GM19468 (cell line): ENCODE results near the gene UNK.
"Not testable (repeated sequence)": the region's sequence is repeated elsewhere in the genome, so short reads cannot be mapped to it uniquely, and the experiment has no call there.

Experiments used
- ATAC-seq: cut with Tn5 transposase; IDR thresholded peaks from one replicate; pipeline ENCODE4 v1.9.1; 2021; ENCODE audit warnings: mild to moderate bottlenecking, moderate library complexity, moderate number of reproducible peaks; ENCODE audit not compliant: unreplicated experiment; ENCODE audit errors: extremely low read depth

UNK gene

GRCh38 chr17:75773121-75773807 lies 11.3 kb upstream of the UNK start:
- ATAC-seq: no peak

GRCh38 chr17:75773808-75774470 lies 10.7 kb upstream of the UNK start:
- no peak for ATAC-seq

- no peak for ATAC-seq
Measured at GRCh38 chr17:75774471-75774990, 10.1 kb upstream of the UNK start.

GRCh38 chr17:75774991-75775668 lies 9.5 kb upstream of the UNK start:
- no peak for ATAC-seq

DNA sequence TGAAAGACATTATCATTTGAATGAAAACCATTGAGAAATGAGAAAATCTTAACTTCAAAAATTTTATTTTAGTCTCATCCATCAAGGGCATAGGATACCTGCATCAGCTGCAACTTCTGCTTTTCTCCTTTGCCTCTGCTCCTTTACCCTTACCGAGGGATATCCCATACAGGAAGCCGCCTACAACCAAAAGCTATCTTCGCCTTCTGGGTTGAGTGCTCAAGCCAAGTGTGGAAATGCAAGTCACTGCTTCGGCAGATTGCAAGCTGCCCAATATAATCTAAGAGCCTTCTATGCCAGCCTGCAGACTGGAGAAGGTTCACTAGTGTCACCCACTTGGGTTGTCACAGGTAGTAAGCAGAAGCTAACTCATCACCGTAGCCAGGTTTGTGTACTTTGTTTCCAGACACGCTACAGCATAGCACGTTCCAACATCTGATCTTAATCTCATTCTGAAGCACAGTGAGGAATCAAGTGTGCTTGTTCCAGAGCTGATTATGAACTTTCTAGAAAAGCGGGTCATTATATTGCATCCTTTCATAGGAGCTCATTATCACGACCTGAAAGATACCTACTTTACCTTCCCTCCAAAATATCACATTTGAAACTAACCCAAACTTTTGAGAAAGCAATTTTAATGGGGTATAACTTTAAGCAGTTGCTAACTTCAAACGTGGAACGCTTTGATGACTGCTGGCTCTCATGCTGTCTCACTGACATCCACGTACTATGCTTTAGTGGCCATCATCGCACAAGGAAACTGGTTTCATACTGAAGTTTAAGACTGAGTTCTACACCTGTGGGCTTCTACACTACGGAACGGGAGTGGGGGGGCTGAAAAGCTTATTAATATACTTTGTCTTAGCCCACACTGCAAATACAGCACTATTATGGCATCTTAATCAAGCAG lies 8.0 kb upstream of the UNK start:
- ATAC-seq: no peak

- ATAC-seq: no peak
Measured at GRCh38 chr17:75777296-75777922, 7.2 kb upstream of the UNK start.

GRCh38 chr17:75778066-75778860 lies 6.3 kb upstream of the UNK start:
- not testable (repeated sequence) for ATAC-seq

- ATAC-seq: no peak
Measured at GRCh38 chr17:75778861-75779249, 5.8 kb upstream of the UNK start.

DNA sequence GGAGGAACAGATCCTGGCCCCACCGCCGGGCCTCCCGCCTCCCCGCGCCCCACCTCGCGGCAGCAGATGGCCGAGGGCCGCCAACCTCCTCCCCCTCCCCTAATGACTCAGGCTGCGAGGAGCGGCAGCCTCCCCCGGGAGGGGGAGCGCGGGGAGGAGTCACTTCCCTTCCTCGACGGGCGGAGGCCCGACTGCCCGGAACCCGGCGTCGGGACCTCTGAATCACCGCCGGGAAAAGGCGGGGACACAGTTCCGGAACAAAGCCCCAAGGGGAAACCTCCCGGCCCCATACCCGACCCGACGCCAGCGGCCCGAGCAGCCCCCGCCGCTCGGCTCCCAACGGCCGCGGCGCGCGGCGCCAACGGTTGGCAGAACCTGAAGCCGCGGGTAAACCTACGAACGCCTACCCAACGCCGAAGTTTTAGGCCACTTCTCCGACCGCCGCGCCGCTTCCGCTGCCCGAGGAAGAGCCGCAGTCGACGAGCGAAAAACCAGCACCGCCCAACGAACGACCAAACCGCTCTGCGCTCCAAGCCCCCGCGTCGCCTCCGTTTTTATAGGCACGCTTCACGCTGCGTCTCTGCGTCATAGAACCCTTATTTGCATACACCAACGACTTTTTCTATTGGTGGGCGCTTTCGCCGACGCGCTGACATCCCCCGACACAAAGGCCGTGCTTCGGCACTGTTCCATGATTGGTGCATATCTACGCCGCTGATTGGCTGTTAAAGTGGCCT lies 5.2 kb upstream of the UNK start:
- peak; percentile 47 for ATAC-seq

- ATAC-seq: no peak
Measured at GRCh38 chr17:75779987-75780889, 4.4 kb upstream of the UNK start.

- no peak for ATAC-seq
Measured at GRCh38 chr17:75783069-75783783, 1.4 kb upstream of the UNK start.

DNA sequence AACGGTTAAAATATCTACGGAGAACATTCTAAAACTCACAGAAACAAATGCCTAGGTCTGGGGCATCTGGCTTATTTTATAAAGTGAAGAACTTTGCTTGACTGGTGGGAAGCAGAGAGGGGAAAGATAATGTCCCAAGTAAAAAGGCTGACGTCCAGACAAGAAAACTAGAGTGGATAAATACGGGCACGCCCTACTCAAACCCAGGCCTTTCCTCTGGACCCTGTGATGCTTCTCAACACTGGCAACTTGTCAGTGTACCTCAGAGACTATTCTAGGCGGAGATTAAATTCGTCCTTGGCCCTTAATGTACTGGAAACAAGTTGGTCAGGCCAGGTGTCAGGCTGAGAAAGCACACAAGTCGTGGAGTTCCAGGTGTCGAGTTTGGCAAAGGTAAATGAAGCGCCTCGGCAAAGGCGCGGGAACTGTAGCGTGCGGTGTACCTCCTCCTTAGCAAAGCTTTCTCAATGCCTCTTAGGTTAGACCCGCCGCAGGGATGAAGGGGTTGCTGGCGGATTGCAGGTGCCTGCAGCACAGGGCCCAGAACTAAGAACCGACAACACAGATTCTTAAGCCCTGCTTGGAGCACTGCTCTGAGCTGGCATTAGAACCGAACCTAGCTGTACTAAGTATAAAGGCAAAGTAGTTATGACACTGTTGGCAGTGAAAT lies 668 bp upstream of the UNK start:
- ATAC-seq: no peak

GRCh38 chr17:75785016-75785890 lies 647 bp downstream of the UNK start:
- peak; percentile 23 for ATAC-seq

GRCh38 chr17:75791254-75791653 lies 6.6 kb downstream of the UNK start:
- ATAC-seq: no peak

DNA sequence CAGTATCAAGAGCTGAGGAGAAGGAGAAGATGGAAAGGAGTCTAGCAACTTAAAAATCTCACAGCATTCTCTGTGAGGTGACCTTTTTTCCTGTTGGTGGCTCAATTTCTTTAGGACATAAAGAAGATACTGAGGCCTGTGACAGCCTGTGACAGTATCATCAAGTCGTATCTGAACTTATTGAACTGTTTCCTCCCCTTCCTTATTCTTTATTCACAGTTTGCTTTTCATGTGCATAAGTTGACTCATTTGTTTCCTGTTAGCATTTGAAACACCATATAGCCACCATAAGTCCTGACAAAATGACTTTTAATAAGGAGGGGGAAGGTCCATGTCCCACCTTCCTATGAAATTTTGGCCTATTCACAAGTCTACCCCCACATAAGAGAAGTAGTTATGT lies 8.9 kb downstream of the UNK start:
- no peak for ATAC-seq
